ENCODE data around the gene KEAP1.

KEAP1 gene

DNA sequence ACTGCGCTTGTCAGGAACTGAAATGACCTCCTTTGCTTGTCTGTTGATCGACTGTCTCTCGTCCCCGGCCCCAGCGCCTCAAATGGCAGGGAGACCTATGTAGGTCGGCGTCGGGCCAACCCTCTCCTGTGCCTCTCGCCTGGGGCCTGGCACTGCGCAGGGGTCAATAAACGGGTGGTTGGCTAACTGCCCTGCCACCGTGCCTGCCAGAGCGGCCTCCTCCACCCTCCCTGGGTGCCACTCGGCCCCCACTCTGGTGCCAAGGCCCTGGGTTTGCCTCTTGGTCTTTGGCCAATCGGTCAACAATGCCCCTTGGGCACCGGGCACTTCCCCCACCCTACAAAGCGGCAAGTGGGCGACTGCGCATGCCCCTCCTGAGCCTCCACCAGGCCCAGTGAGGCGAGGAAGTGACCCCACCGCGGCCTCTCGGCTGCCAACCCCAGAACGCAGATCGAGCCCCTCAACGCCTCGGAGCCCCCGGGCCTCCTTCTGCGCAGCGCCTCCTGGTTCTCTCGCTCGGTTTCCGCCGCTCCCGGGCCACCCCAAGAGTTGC is 1.1 kb downstream of the KEAP1 start:
- peaks cover 9 to 16% of the 10 kb centered on the region in 2 donors for H3K36me3 ChIP-seq (ENCODE audit: control insufficient read depth in 1 of 2, insufficient read depth in 2 of 2, low read length in 2 of 2)
- peaks cover 21 to 27% of the 10 kb centered on the region in 2 donors for H3K4me1 ChIP-seq (ENCODE audit: control insufficient read depth in 1 of 2, insufficient read depth in 2 of 2, low read length in 2 of 2)
- H3K9ac ChIP-seq (ENCODE audit: low read depth in 1 of 2, low read length in 2 of 2), result peak overlapping the region; percentile 92 to 96

DNA sequence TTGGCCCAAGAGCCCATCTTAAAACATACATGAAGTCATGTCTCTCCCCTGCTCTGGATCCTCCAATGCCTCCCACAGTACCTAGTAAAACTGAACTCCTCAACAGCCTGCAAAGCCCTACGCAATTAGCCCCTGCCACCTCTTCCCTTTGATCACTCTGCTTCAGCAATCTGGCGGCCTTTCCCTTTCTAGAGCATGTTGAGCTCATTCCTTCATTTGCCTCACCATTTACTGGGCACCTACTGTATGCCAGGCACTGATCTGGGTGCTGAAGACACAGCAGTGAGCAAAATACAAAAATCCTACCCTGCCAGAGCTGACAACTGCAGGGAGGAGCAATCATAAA is 2.9 kb downstream of the KEAP1 start:
- Histone ChIP-seq H3K4me3 (ENCODE audit: low read depth in 1 of 2, low read length in 2 of 2) (no peak overlapping the region), H3K36me3 (ENCODE audit: control insufficient read depth in 1 of 2, insufficient read depth in 2 of 2, low read length in 2 of 2) (peaks cover 10 to 25% of the 10 kb centered on the region in 2 donors), H3K4me1 (ENCODE audit: control insufficient read depth in 1 of 2, insufficient read depth in 2 of 2, low read length in 2 of 2) (peaks cover 21 to 27% of the 10 kb centered on the region in 2 donors), H3K27me3 (ENCODE audit: control insufficient read depth in 1 of 2, insufficient read depth in 2 of 2, low read length in 2 of 2) (no peaks in the 10 kb centered on the region), H3K27ac (ENCODE audit: low read depth, low read length) (no peak overlapping the region), H3K9me3 (ENCODE audit: control insufficient read depth in 1 of 2, low read length in 2 of 2) (no peaks in the 10 kb centered on the region), H3K9ac (ENCODE audit: low read depth in 1 of 2, low read length in 2 of 2) (no peak overlapping the region)

More for the DNA sequence above, 1.1 kb downstream of the KEAP1 start:
- Histone ChIP-seq H3K27ac (ENCODE audit: low read depth, low read length) (peak overlapping the region; percentile 95), H3K4me3 (ENCODE audit: low read depth in 1 of 2, low read length in 2 of 2) (peak overlapping the region; percentile 82 to 95), H3K9me3 (ENCODE audit: control insufficient read depth in 1 of 2, low read length in 2 of 2) (no peaks in the 10 kb centered on the region), H3K27me3 (ENCODE audit: control insufficient read depth in 1 of 2, insufficient read depth in 2 of 2, low read length in 2 of 2) (no peaks in the 10 kb centered on the region)

DNA sequence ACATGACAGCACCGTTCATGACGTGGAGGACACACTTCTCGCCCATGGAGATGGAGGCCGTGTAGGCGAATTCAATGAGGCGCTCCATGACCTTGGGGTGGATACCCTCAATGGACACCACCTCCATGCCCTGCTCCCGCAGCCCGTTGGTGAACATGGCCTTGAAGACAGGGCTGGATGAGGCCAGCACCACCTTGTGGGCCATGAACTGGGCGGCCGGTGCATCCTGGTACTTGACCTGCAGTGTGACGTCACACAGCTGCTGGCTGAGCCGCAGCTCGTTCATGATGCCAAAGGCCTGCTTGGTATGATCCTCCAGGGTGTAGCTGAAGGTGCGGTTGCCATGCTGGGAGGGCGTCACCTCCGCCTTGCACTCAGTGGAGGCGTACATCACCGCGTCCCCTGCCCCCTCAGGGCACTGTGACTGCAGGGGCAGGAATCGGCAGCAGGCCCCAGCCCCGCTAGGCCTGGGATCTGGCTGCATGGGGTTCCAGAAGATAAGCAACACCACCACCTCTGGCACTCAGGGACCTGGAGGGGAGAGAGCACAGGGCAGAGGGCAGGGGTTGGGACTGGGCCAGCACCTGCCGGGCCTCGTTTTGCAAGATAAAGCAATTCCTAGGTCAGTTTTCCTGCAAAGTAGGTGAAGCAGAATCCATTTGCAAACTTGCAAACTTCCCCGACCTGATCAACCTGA is 3.5 kb downstream of the KEAP1 start:
- Histone ChIP-seq H3K9ac (ENCODE audit: low read depth in 1 of 2, low read length in 2 of 2) (no peak overlapping the region), H3K4me1 (ENCODE audit: control insufficient read depth in 1 of 2, insufficient read depth in 2 of 2, low read length in 2 of 2) (peaks cover 21 to 27% of the 10 kb centered on the region in 2 donors)

DNA sequence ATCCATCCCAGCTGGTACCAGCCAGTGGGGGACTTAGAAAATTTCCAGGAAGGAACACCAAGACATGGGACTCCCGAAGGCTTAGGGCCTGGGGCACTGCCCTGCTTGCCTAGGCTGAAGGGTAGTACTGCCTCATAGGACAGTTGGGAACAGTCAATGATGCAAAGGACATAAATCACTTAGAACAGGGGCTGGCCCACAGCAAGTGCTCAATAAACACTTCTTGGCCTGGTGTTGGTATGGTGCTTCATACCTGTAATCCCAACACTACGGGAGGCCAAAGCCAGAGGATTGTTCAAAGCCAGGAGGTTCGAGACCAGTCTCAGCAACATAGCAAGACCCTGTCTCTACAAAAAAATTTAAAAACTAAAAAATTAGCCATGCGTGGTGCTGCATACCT is 5.8 kb downstream of the KEAP1 start:
- H3K36me3 ChIP-seq (ENCODE audit: control insufficient read depth in 1 of 2, insufficient read depth in 2 of 2, low read length in 2 of 2), result peaks cover 10 to 36% of the 10 kb centered on the region in 2 donors
- no peaks in the 10 kb centered on the region for H3K9me3 ChIP-seq (ENCODE audit: control insufficient read depth in 1 of 2, low read length in 2 of 2)
- no peak overlapping the region for H3K27ac ChIP-seq (ENCODE audit: low read depth, low read length)
- H3K9ac ChIP-seq (ENCODE audit: low read depth in 1 of 2, low read length in 2 of 2), result no peak overlapping the region
- H3K4me3 ChIP-seq (ENCODE audit: low read depth in 1 of 2, low read length in 2 of 2), result no peak overlapping the region
- no peaks in the 10 kb centered on the region for H3K27me3 ChIP-seq (ENCODE audit: control insufficient read depth in 1 of 2, insufficient read depth in 2 of 2, low read length in 2 of 2)
- H3K4me1 ChIP-seq (ENCODE audit: control insufficient read depth in 1 of 2, insufficient read depth in 2 of 2, low read length in 2 of 2), result peaks cover 21 to 27% of the 10 kb centered on the region in 2 donors

More for the DNA sequence above, 3.5 kb downstream of the KEAP1 start:
- Histone ChIP-seq H3K4me3 (ENCODE audit: low read depth in 1 of 2, low read length in 2 of 2) (peak overlapping the region in 1 of 2 donors; percentile 32), H3K27me3 (ENCODE audit: control insufficient read depth in 1 of 2, insufficient read depth in 2 of 2, low read length in 2 of 2) (no peaks in the 10 kb centered on the region), H3K9me3 (ENCODE audit: control insufficient read depth in 1 of 2, low read length in 2 of 2) (no peaks in the 10 kb centered on the region), H3K36me3 (ENCODE audit: control insufficient read depth in 1 of 2, insufficient read depth in 2 of 2, low read length in 2 of 2) (peaks cover 10 to 31% of the 10 kb centered on the region in 2 donors), H3K27ac (ENCODE audit: low read depth, low read length) (no peak overlapping the region)

DNA sequence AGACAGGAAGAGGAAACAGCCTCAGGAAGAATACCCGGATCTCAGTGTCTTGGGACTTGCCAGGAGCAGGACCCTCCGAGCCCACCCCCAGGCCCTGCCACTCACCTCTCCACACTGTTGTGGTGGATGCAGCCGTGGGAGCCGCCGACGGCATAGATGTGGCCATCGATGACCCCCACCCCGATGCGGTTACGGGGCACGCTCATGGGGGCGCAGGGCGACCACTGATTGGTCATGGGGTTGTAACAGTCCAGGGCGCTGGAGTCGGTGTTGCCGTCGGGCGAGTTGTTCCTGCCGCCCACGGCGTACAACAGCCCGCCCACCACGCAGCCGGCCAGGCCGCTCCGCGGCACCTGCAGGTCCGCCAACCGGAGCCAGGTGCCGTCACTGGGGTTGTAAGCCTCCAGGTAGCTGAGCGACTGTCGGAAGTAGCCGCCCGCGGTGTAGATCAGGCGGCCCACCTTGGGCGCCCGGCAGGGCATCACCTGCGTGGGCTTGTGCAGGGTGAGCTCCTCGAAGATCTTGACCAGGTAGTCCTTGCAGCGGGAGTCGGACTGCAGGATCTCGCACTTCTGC is 11.6 kb downstream of the KEAP1 start:
- Histone ChIP-seq H3K36me3 (ENCODE audit: control insufficient read depth in 1 of 2, insufficient read depth in 2 of 2, low read length in 2 of 2) (peaks cover 25 to 55% of the 10 kb centered on the region in 2 donors), H3K4me1 (ENCODE audit: control insufficient read depth in 1 of 2, insufficient read depth in 2 of 2, low read length in 2 of 2) (no peaks in the 10 kb centered on the region), H3K4me3 (ENCODE audit: low read depth in 1 of 2, low read length in 2 of 2) (no peak overlapping the region), H3K9ac (ENCODE audit: low read depth in 1 of 2, low read length in 2 of 2) (no peak overlapping the region), H3K9me3 (ENCODE audit: control insufficient read depth in 1 of 2, low read length in 2 of 2) (no peaks in the 10 kb centered on the region), H3K27me3 (ENCODE audit: control insufficient read depth in 1 of 2, insufficient read depth in 2 of 2, low read length in 2 of 2) (no peaks in the 10 kb centered on the region), H3K27ac (ENCODE audit: low read depth, low read length) (no peak overlapping the region)

DNA sequence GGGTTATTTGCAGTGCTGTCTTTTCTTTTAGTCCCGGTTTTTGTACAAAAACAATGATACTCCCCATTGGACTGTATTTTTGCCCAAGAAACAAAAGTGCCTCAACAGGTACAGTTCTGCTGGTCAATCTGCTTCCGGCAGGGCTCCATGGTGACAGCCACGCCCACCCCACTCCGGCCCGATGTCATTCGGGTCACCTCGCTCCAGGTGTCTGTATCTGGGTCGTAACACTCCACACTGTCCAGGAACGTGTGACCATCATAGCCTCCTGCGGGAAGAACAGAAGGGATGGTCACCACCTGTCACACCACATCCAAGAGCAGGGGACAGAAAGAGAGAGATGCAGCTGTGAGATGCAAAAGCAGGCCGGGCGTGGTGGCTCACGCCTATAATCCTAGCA is 16.6 kb downstream of the KEAP1 start:
- Histone ChIP-seq H3K4me3 (ENCODE audit: low read depth in 1 of 2, low read length in 2 of 2) (no peak overlapping the region), H3K27me3 (ENCODE audit: control insufficient read depth in 1 of 2, insufficient read depth in 2 of 2, low read length in 2 of 2) (no peaks in the 10 kb centered on the region), H3K9ac (ENCODE audit: low read depth in 1 of 2, low read length in 2 of 2) (no peak overlapping the region), H3K27ac (ENCODE audit: low read depth, low read length) (no peak overlapping the region), H3K4me1 (ENCODE audit: control insufficient read depth in 1 of 2, insufficient read depth in 2 of 2, low read length in 2 of 2) (no peaks in the 10 kb centered on the region), H3K9me3 (ENCODE audit: control insufficient read depth in 1 of 2, low read length in 2 of 2) (no peaks in the 10 kb centered on the region), H3K36me3 (ENCODE audit: control insufficient read depth in 1 of 2, insufficient read depth in 2 of 2, low read length in 2 of 2) (peaks cover 29 to 44% of the 10 kb centered on the region in 2 donors)

DNA sequence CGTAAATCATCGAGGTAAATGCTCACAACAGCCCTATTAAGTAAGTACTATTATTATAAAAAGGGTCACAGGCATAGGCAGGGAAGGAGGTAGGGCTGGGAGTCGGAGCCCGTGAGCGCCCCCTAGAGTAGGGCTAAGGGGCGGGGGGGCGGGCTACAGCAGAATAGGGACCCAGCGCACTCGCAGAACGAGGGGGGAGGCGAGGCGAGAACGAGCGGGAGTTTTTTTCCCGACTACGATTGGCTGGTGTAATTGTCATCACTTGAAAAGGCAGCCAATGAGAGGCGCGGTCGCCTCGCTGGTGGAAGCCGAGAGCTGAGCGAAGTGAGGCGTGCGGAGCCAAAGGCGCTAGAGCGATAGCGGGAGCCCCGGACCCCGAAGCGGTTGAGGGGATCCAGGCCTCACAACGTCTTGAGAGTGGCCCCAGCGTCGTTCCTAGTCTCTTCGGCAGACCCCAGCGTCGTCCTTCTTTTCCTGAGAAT is 24.2 kb downstream of the KEAP1 start:
- H3K9ac ChIP-seq (ENCODE audit: low read depth in 1 of 2, low read length in 2 of 2), result peak overlapping the region in 1 of 2 donors; percentile 38
- H3K4me1 ChIP-seq (ENCODE audit: control insufficient read depth in 1 of 2, insufficient read depth in 2 of 2, low read length in 2 of 2), result peaks cover 0 to 14% of the 10 kb centered on the region in 2 donors
- no peaks in the 10 kb centered on the region for H3K36me3 ChIP-seq (ENCODE audit: control insufficient read depth in 1 of 2, insufficient read depth in 2 of 2, low read length in 2 of 2)
- H3K27me3 ChIP-seq (ENCODE audit: control insufficient read depth in 1 of 2, insufficient read depth in 2 of 2, low read length in 2 of 2), result no peaks in the 10 kb centered on the region
- H3K27ac ChIP-seq (ENCODE audit: low read depth, low read length), result no peak overlapping the region
- H3K9me3 ChIP-seq (ENCODE audit: control insufficient read depth in 1 of 2, low read length in 2 of 2), result no peaks in the 10 kb centered on the region
- H3K4me3 ChIP-seq (ENCODE audit: low read depth in 1 of 2, low read length in 2 of 2), result peak overlapping the region; percentile 65 to 67

DNA sequence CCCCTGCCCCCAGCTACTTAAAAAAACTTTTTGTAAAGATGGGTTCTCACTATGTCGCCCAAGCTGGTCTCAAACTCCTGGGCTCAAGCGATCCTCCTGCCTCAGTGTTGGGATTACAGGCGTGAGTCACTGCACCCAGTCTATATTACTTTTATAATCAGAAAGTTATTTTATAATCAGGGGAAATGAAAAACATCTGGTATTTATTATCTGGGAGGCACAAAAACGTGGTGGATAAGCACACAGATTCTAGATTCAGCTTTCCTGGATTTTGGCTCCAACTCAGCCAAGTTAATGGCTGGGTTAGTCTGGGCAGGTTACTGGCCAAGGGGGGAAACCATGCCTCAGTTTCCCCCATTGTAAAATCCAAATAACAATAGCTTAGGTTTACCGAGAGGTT is 24.7 kb downstream of the KEAP1 start:
- Histone ChIP-seq H3K27me3 (ENCODE audit: control insufficient read depth in 1 of 2, insufficient read depth in 2 of 2, low read length in 2 of 2) (no peaks in the 10 kb centered on the region), H3K4me3 (ENCODE audit: low read depth in 1 of 2, low read length in 2 of 2) (peak overlapping the region in 1 of 2 donors; percentile 15), H3K9me3 (ENCODE audit: control insufficient read depth in 1 of 2, low read length in 2 of 2) (no peaks in the 10 kb centered on the region), H3K36me3 (ENCODE audit: control insufficient read depth in 1 of 2, insufficient read depth in 2 of 2, low read length in 2 of 2) (no peaks in the 10 kb centered on the region), H3K4me1 (ENCODE audit: control insufficient read depth in 1 of 2, insufficient read depth in 2 of 2, low read length in 2 of 2) (peaks cover 0 to 14% of the 10 kb centered on the region in 2 donors), H3K9ac (ENCODE audit: low read depth in 1 of 2, low read length in 2 of 2) (peak overlapping the region in 1 of 2 donors; percentile 7), H3K27ac (ENCODE audit: low read depth, low read length) (no peak overlapping the region)

DNA sequence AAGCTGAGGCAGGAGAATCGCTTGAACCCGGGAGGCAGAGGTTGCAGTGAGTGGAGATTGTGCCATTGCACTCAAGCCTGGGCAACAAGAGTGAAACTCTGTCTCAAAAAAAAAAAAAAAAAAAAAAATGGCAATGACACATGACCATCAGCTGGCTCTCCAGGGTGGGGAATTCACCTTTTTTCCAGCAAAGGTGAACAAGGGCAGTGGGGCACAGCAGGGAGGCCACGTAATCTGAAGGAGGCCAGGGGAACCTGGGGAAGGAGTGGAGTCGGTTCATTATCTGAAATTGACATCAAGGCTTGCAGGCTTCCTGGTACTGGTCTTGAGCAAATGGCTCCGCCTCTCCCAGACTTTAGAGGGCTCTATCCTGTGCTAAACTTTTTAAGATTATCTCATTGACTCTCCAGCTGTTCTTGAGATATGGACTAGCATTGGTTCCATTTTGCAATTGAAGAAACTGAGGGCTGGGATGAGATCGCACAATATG is 28.1 kb downstream of the KEAP1 start:
- H3K36me3 ChIP-seq (ENCODE audit: control insufficient read depth in 1 of 2, insufficient read depth in 2 of 2, low read length in 2 of 2), result no peaks in the 10 kb centered on the region
- H3K4me3 ChIP-seq (ENCODE audit: low read depth in 1 of 2, low read length in 2 of 2), result no peak overlapping the region
- H3K4me1 ChIP-seq (ENCODE audit: control insufficient read depth in 1 of 2, insufficient read depth in 2 of 2, low read length in 2 of 2), result peaks cover 0 to 14% of the 10 kb centered on the region in 2 donors
- H3K27ac ChIP-seq (ENCODE audit: low read depth, low read length), result no peak overlapping the region
- no peak overlapping the region for H3K9ac ChIP-seq (ENCODE audit: low read depth in 1 of 2, low read length in 2 of 2)
- no peaks in the 10 kb centered on the region for H3K27me3 ChIP-seq (ENCODE audit: control insufficient read depth in 1 of 2, insufficient read depth in 2 of 2, low read length in 2 of 2)
- H3K9me3 ChIP-seq (ENCODE audit: control insufficient read depth in 1 of 2, low read length in 2 of 2), result no peaks in the 10 kb centered on the region

DNA sequence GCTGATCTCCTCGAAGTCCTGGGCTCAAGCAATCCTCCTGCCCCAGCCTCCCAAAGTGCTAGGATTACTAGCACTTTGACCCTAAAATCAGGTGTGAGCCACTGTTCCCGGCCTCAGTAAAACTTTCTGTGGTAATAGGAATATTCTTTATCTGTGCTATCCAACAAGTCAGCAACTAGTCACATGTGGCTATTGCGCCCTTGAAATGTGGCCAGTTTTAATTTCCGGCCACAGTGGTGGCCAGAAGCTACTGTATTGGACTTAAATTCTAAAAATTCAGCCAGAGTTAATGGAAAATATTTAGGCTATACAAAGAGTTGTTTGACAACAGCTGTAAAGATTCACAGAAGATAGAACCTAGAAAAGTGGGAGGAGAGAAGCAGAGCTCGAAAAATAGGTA is 30.0 kb downstream of the KEAP1 start:
- Histone ChIP-seq H3K4me1 (ENCODE audit: control insufficient read depth in 1 of 2, insufficient read depth in 2 of 2, low read length in 2 of 2) (no peaks in the 10 kb centered on the region), H3K4me3 (ENCODE audit: low read depth in 1 of 2, low read length in 2 of 2) (no peak overlapping the region), H3K9me3 (ENCODE audit: control insufficient read depth in 1 of 2, low read length in 2 of 2) (no peaks in the 10 kb centered on the region), H3K9ac (ENCODE audit: low read depth in 1 of 2, low read length in 2 of 2) (no peak overlapping the region), H3K27ac (ENCODE audit: low read depth, low read length) (no peak overlapping the region), H3K27me3 (ENCODE audit: control insufficient read depth in 1 of 2, insufficient read depth in 2 of 2, low read length in 2 of 2) (no peaks in the 10 kb centered on the region), H3K36me3 (ENCODE audit: control insufficient read depth in 1 of 2, insufficient read depth in 2 of 2, low read length in 2 of 2) (no peaks in the 10 kb centered on the region)
